HG02840 (cell line): ENCODE measurements around the gene SH3GLB2.
A peak's percentile ranks its signal among the peaks of the same experiment; 100 is the strongest.

Experiments
- ATAC-seq: cut with Tn5 transposase; IDR thresholded peaks from one replicate; pipeline ENCODE4 v1.9.1; 2021; ENCODE audit warnings: mild to moderate bottlenecking, moderate library complexity, moderate number of reproducible peaks; ENCODE audit not compliant: unreplicated experiment, low FRiP score

Gene SH3GLB2

GRCh38 chr9:129054163-129054851 is 26.2 kb upstream of the SH3GLB2 start:
- ATAC-seq, result no peak

- ATAC-seq, result no peak
Observed at GRCh38 chr9:129053020-129053419, 24.9 kb upstream of the SH3GLB2 start.

- no peak for ATAC-seq
Observed at GRCh38 chr9:129052592-129052991, 24.5 kb upstream of the SH3GLB2 start.

GRCh38 chr9:129042016-129042415 is 13.9 kb upstream of the SH3GLB2 start:
- no peak for ATAC-seq

- ATAC-seq, result no peak
Observed at GRCh38 chr9:129040113-129040643, 12.0 kb upstream of the SH3GLB2 start.

- ATAC-seq, result no peak
Observed at GRCh38 chr9:129038109-129038852, 10.2 kb upstream of the SH3GLB2 start.

- ATAC-seq, result no peak
Observed at GRCh38 chr9:129037767-129038098, 9.6 kb upstream of the SH3GLB2 start.

- no peak for ATAC-seq
Observed at GRCh38 chr9:129036923-129037766, 9.0 kb upstream of the SH3GLB2 start.

GRCh38 chr9:129036241-129036922 is 8.3 kb upstream of the SH3GLB2 start, which contains the start of gene MIGA2:
TSS of gene MIGA2 (plus strand) at chr9:129036626. CDS start at chr9:129040595, 3,969 bp downstream.
- ATAC-seq, result peak; percentile 98

- ATAC-seq, result peak; percentile 7
Observed at GRCh38 chr9:129035838-129036237, 7.7 kb upstream of the SH3GLB2 start.

GRCh38 chr9:129033216-129033615 is 5.1 kb upstream of the SH3GLB2 start:
- ATAC-seq, result no peak

- no peak for ATAC-seq
Observed at GRCh38 chr9:129032541-129033159, 4.5 kb upstream of the SH3GLB2 start.

- ATAC-seq, result no peak
Observed at GRCh38 chr9:129031514-129031913, 3.4 kb upstream of the SH3GLB2 start.

GRCh38 chr9:129030191-129030590 is 2.1 kb upstream of the SH3GLB2 start:
- ATAC-seq, result no peak

- peak; percentile 31 for ATAC-seq
Observed at GRCh38 chr9:129027685-129028191, 393 bp downstream of the SH3GLB2 start.

- ATAC-seq, result no peak
Observed at GRCh38 chr9:129027224-129027684, 877 bp downstream of the SH3GLB2 start.

GRCh38 chr9:129026442-129027223 is 1.5 kb downstream of the SH3GLB2 start:
- no peak for ATAC-seq

- no peak for ATAC-seq
Observed at GRCh38 chr9:129023908-129024233, 4.3 kb downstream of the SH3GLB2 start.
